DND-41 (cell line): ENCODE results near the gene WNT5B.

Experiments
- ATAC-seq: fragments of 200-7000 bp; cut with Tn5 transposase; 3 replicates; pipeline ENCODE4 v1.9.1; 2021; ENCODE audit warnings: low read depth; ENCODE audit not compliant: insufficient read depth
- DNase-seq: peaks from one replicate; pipeline ENCODE4 v3.0.0-alpha.2; 2020
- H2AFZ ChIP-seq: 2 replicates; pipeline ENCODE4 v1.6.0; 2012; ENCODE audit warnings: low read depth, low read length
- H3K27ac ChIP-seq: 2 replicates; pipeline ENCODE4 v1.5.1; 2012; ENCODE audit warnings: low read length, inconsistent platforms
- H3K27me3 ChIP-seq: fragments of 200-600 bp; sonication (generic); 2 replicates; pipeline ENCODE4 v1.6.0; 2012; ENCODE audit warnings: low read length, mild to moderate bottlenecking, inconsistent platforms; ENCODE audit not compliant: insufficient read depth, poor library complexity
- H3K36me3 ChIP-seq: 2 replicates; pipeline ENCODE4 v1.5.1; 2012; ENCODE audit warnings: low read length, inconsistent platforms; ENCODE audit not compliant: insufficient read depth
- H3K4me1 ChIP-seq: 2 replicates; pipeline ENCODE4 v1.5.1; 2012; ENCODE audit warnings: mild to moderate bottlenecking, low read length; ENCODE audit not compliant: insufficient read depth
- H3K4me2 ChIP-seq: 2 replicates; pipeline ENCODE4 v1.6.0; 2012; ENCODE audit warnings: mild to moderate bottlenecking, moderate library complexity, low read length, inconsistent platforms; ENCODE audit not compliant: insufficient read depth
- H3K4me3 ChIP-seq, 2 experiments: fragments of 200-600 bp in 1 of 2; shearing (Covaris generic) in 1 of 2; 2 replicates each; pipeline ENCODE4 v1.5.1; 2012 to 2016; ENCODE audit warnings: inconsistent platforms in 2 of 2, low read length in 2 of 2, mild to moderate bottlenecking in 2 of 2, low read depth in 1 of 2, moderate library complexity in 1 of 2
- H3K79me2 ChIP-seq: 2 replicates; pipeline ENCODE4 v1.6.0; 2012; ENCODE audit warnings: low read length, inconsistent platforms; ENCODE audit not compliant: insufficient read depth
- H3K9ac ChIP-seq: 2 replicates; pipeline ENCODE4 v1.6.0; 2012; ENCODE audit warnings: low read depth, mild to moderate bottlenecking, inconsistent platforms, low read length, moderate library complexity
- H3K9me3 ChIP-seq: 2 replicates; pipeline ENCODE4 v1.5.1; 2012; ENCODE audit warnings: low read length, moderate library complexity, mild to moderate bottlenecking, inconsistent platforms; ENCODE audit not compliant: insufficient read depth, severe bottlenecking
- H4K20me1 ChIP-seq: 2 replicates; pipeline ENCODE4 v1.6.0; 2012; ENCODE audit warnings: low read length; ENCODE audit not compliant: insufficient read depth
- CTCF ChIP-seq: IDR thresholded peaks from 2 replicates; pipeline ENCODE4 v1.5.1; 2012; ENCODE audit warnings: borderline replicate concordance, low read length, moderate library complexity, mild to moderate bottlenecking; ENCODE audit not compliant: poor library complexity, severe bottlenecking; ENCODE audit errors: extremely low read depth
- EZH2 ChIP-seq: IDR thresholded peaks from 3 replicates; pipeline ENCODE4 v1.6.1; 2012; ENCODE audit warnings: borderline replicate concordance, low read depth, mild to moderate bottlenecking, moderate library complexity, low read length, inconsistent platforms; ENCODE audit not compliant: severe bottlenecking

Gene WNT5B

GRCh38 chr12:1629338-1630132 lies 504 bp downstream of the WNT5B start:
- Histone ChIP-seq H3K4me2 (peak overlapping the region; percentile 63), H3K27me3 (peaks cover 74% of the 10 kb centered on the region), H3K36me3 (no peaks in the 10 kb centered on the region), H3K9ac (no peak overlapping the region; the same call in 1 of the 2 replicates), H3K27ac (no peak overlapping the region), H4K20me1 (peaks cover 14% of the 10 kb centered on the region; the same call in 1 of the 2 replicates), H3K9me3 (no peaks in the 10 kb centered on the region), H3K4me3 (peak overlapping the region in 1 of 2 experiments; percentile 36; a peak in 2 of 4 replicates), H2AFZ (no peak overlapping the region), H3K79me2 (no peaks in the 10 kb centered on the region), H3K4me1 (peaks cover 18% of the 10 kb centered on the region)
- ATAC-seq (peak; percentile 20; the same call in 1 of the 3 replicates), DNase-seq (peak; percentile 40)
- TF ChIP-seq EZH2 (no peak), CTCF (no peak)

- peak; percentile 43 for DNase-seq
- Histone ChIP-seq H3K36me3 (no peaks in the 10 kb centered on the region), H3K4me3 (peak overlapping the region in 1 of 2 experiments; percentile 36; a peak in 2 of 4 replicates), H3K4me2 (peak overlapping the region; percentile 63), H3K27ac (no peak overlapping the region), H4K20me1 (peaks cover 14% of the 10 kb centered on the region; the same call in 1 of the 2 replicates), H3K9ac (no peak overlapping the region; the same call in 1 of the 2 replicates), H3K27me3 (peaks cover 75% of the 10 kb centered on the region), H3K9me3 (no peaks in the 10 kb centered on the region), H3K4me1 (peaks cover 18% of the 10 kb centered on the region), H3K79me2 (no peaks in the 10 kb centered on the region), H2AFZ (no peak overlapping the region)
- TF ChIP-seq EZH2 (peak; percentile 91), CTCF (peak; percentile 15)
- ATAC-seq: peak; percentile 68
Observed at GRCh38 chr12:1630133-1630826, 1.2 kb downstream of the WNT5B start.

GRCh38 chr12:1630827-1631591 lies 2.0 kb downstream of the WNT5B start:
- Histone ChIP-seq H4K20me1 (peaks cover 14% of the 10 kb centered on the region; the same call in 1 of the 2 replicates), H3K27me3 (peaks cover 78% of the 10 kb centered on the region), H3K27ac (no peak overlapping the region), H3K36me3 (no peaks in the 10 kb centered on the region), H2AFZ (no peak overlapping the region), H3K4me3 (no peak overlapping the region), H3K4me2 (peak overlapping the region; percentile 63; the same call in 1 of the 2 replicates), H3K9ac (no peak overlapping the region), H3K9me3 (no peaks in the 10 kb centered on the region), H3K4me1 (peaks cover 18% of the 10 kb centered on the region), H3K79me2 (no peaks in the 10 kb centered on the region)
- 0 out of 3 replicates have a peak, but pooled peaks have one; percentile 2 for ATAC-seq
- DNase-seq: no peak
- TF ChIP-seq CTCF (no peak), EZH2 (no peak)
